HepG2 (cell line): Measurements from ENCODE around the gene SAPCD2. TPM values are rescaled to one million over a fixed set of nuclear protein-coding genes. Genes with fewer than 3 reads are reported as not detected.
A peak's percentile ranks its signal among the peaks of the same experiment; 100 is the strongest.

ENCODE experiments used
- ATAC-seq: fragments of 200-7000 bp; cut with Tn5 transposase; 3 replicates; pipeline ENCODE4 v1.9.1; 2020; ENCODE audit warnings: mild to moderate bottlenecking, moderate library complexity
- BruUV-seq: library from RNA; stranded (reverse); fragments of 400-500 nt; replicated peaks from 2 replicates; lab custom pipeline; 2021; lab: Mats Ljungman, UMichigan
- CTCF ChIA-PET: fragments of 300-600 bp; formaldehyde crosslinking; extraction: SDS; loops from one replicate; lab custom pipeline; 2021; ENCODE audit warnings: low total read pairs, inconsistent platforms, low intra/inter-chr PET ratio; lab: Yijun Ruan, JAX
- POLR2A ChIA-PET: fragments of 350-600 bp; sonication (Branson Sonifier 250); formaldehyde crosslinking; loops from one replicate; lab custom pipeline; 2020; ENCODE audit warnings: antibody characterized with exemption, inconsistent platforms; lab: Yijun Ruan, JAX
- DNase-seq: peaks from one replicate; pipeline ENCODE4 v3.0.0-alpha.2; 2015; ENCODE audit warnings: low spot score
- FAIRE-seq: peaks from 3 replicates; lab custom pipeline; 2011; peaks lifted over from hg19 to GRCh38; lab: Jason Lieb, UNC
- H2AFZ ChIP-seq: one replicate; pipeline ENCODE4 v1.6.1; 2011; ENCODE audit warnings: low read length, inconsistent platforms
- H3K27ac ChIP-seq: fragments of 300-600 bp; 3 replicates; pipeline ENCODE4 v1.8.0; 2011; ENCODE audit warnings: mixed run types, mild to moderate bottlenecking, mixed read lengths, low read length, inconsistent platforms; ENCODE audit not compliant: insufficient read depth; ENCODE audit errors: extremely low read length
- H3K27me3 ChIP-seq, 2 experiments: fragments of 200-600 bp in 1 of 2; 2 replicates in 1 of 2; 3 replicates in 1 of 2; pipeline versions ENCODE4 v1.6.0 to v1.8.0; 2011; ENCODE audit warnings: low read length in 2 of 2, mild to moderate bottlenecking in 2 of 2, moderate library complexity in 2 of 2, inconsistent platforms in 1 of 2; ENCODE audit not compliant: insufficient read depth in 2 of 2, control insufficient read depth in 1 of 2
- H3K36me3 ChIP-seq, 2 experiments: fragments of 200-600 bp in 1 of 2; replicated peaks in 1 of 2; 2 replicates in 1 of 2; 3 replicates in 1 of 2; pipeline versions ENCODE4 v1.5.1 to v1.8.0; 2011; ENCODE audit warnings: low read length in 2 of 2, inconsistent platforms in 1 of 2; ENCODE audit not compliant: insufficient read depth in 2 of 2, control insufficient read depth in 1 of 2
- H3K4me1 ChIP-seq: 2 replicates; pipeline ENCODE4 v1.5.1; 2012; ENCODE audit warnings: low read length, inconsistent platforms; ENCODE audit not compliant: insufficient read depth
- H3K4me2 ChIP-seq: 2 replicates; pipeline ENCODE4 v1.6.0; 2011; ENCODE audit warnings: low read depth, low read length, inconsistent platforms
- H3K4me3 ChIP-seq, 3 experiments: fragments of 200-600 bp in 1 of 3; sonication (generic), shearing (Covaris generic) in 1 of 3; replicated peaks in 1 of 3; 2 replicates each; pipeline ENCODE4 v1.5.1; 2011 to 2016; ENCODE audit warnings: low read length in 3 of 3, inconsistent platforms in 2 of 3, low read depth in 2 of 3, mild to moderate bottlenecking in 2 of 3, control low read depth in 1 of 3, mixed read lengths in 1 of 3; ENCODE audit not compliant: insufficient read depth in 1 of 3
- H3K79me2 ChIP-seq: one replicate; pipeline ENCODE4 v1.6.1; 2011; ENCODE audit warnings: low read length, inconsistent platforms; ENCODE audit not compliant: insufficient read depth
- H3K9ac ChIP-seq: 2 replicates; pipeline ENCODE4 v1.6.0; 2011; ENCODE audit warnings: mild to moderate bottlenecking, low read depth, low read length, inconsistent platforms; ENCODE audit not compliant: insufficient read depth
- H3K9me3 ChIP-seq: 2 replicates; pipeline ENCODE4 v1.5.1; 2012; ENCODE audit warnings: mild to moderate bottlenecking, low read length
- H4K20me1 ChIP-seq: 2 replicates; pipeline ENCODE4 v1.6.0; 2011; ENCODE audit warnings: inconsistent platforms, mild to moderate bottlenecking, low read length, moderate library complexity; ENCODE audit not compliant: insufficient read depth
- WGBS: methylation state at CpG from one replicate; pipeline ENCODE4 v1.1.6; 2017; ENCODE audit warnings: low lambda C conversion rate; 5-methylcytosine and 5-hydroxymethylcytosine counted together
- in situ Hi-C: cut with HindIII; loops from 2 replicates; pipeline ENCODE4 v1.10.0; 2017; ENCODE audit warnings: low pct_unique_long_range_greater_than_20kb; ENCODE audit not compliant: extremely low pct_ligation_motif_present
- intact Hi-C: fragments of 100-400 bp; cut with micrococcal nuclease; formaldehyde crosslinking; loops from one replicate; pipeline ENCODE4 v1.10.0; 2022; ENCODE audit not compliant: unreplicated experiment
- polyA plus RNA-seq, 8 experiments: library from polyadenylated mRNA; depleted of rRNA in 3 of 8; stranded (reverse) in 7 of 8; unstranded in 1 of 8; fragments of >200 nt; fragmentation: Illumina TruSeq in 4 of 8; extraction: Trizol in 4 of 8; gene quantifications; 2 replicates each; pipeline versions ENCODE4 v1.2.1 to v1.2.3, GENCODE V29; 2011 to 2016; ENCODE audit warnings: low read depth in 4 of 8, missing spikeins in 1 of 8, mixed read lengths in 1 of 8; ENCODE audit not compliant: insufficient read depth in 1 of 8
- total RNA-seq, 5 experiments: library from RNA; depleted of rRNA; stranded (reverse); fragments of >200 nt; fragmentation: Illumina TruSeq; extraction: Trizol; gene quantifications; 2 replicates each; pipeline ENCODE4 v1.2.3, GENCODE V29; 2016; ENCODE audit warnings: low read depth in 1 of 5
- TF ChIP-seq, protein P1 (sequence below): sonication (generic); formaldehyde crosslinking; IDR thresholded peaks from 2 replicates; pipeline ENCODE4 v1.4.0; 2020; ENCODE audit warnings: mild to moderate bottlenecking, missing genetic modification reagents
- TF ChIP-seq, protein P2 (sequence below): sonication (generic); formaldehyde crosslinking; IDR thresholded peaks from 2 replicates; pipeline ENCODE4 v1.4.0; 2020; ENCODE audit warnings: missing genetic modification reagents

Gene SAPCD2
- total and polyA plus RNA-seq, 2 of the 13 experiments (the other 11 are each of a cell fraction or from before 2014, with no cell fraction given), result 21.9 to 42.8 TPM

DNA sequence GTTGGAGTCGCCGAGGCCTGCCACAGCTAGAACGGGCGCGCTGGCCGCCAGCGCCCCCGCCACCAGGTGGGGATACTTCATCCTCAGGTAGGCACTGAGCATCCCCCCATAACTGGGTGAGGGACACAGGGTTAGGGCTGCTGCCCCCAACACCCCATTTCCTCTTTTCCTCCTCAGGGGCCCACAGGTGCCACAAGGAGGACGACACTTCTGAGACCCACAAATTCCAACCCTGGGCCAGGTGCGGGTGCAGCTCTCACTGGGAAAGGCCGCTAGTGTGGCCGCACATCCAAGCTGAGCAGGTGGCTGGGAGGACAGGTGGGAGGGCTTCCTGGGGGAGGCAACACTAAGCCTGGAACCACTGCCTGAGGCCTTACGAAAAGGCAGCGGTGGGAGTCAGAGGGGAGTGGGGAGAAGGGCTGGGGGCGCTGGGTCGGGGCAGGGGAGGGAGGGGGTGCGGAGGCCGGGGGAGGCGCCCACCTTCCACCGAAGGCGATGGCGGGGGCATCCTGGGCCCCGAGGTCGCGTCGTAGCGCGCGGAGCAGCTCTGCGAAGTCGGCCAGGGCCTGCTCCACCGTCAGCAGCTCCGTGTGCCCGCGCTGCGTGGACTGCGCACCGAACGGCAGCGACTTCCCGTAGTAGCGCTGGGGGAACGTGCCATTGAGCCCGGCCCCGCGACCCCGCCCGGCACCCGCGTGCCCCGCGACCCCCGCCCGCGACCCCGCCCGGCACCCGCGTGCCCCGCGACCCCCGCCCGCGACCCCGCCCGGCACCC is 43.2 kb upstream of the SAPCD2 start:
- no peak overlapping the region for H3K4me2 ChIP-seq
- ATAC-seq (no peak), DNase-seq (no peak), FAIRE-seq (no peak)
- ChIA-PET CTCF (no interaction called here), POLR2A (no interaction called here)
- H3K4me1 ChIP-seq, result peaks cover 64% of the 10 kb centered on the region
- in situ Hi-C loops, result loop anchor here (5.0 kb wide), 1 partner anchor 114 kb away; the partner anchor contains the start of genes CYSRT1 and RNF224
- no peaks in the 10 kb centered on the region for H4K20me1 ChIP-seq
- intact Hi-C loops, result loop anchor here (10.0 kb wide), 1 partner anchor 61 kb away; the partner anchor contains the start of genes LRRC26 and TMEM210
- no peak overlapping the region for H2AFZ ChIP-seq
- H3K9ac ChIP-seq, result no peak overlapping the region
- no TSS peak for BruUV-seq
- H3K79me2 ChIP-seq, result no peaks in the 10 kb centered on the region
- no peak overlapping the region for H3K4me3 ChIP-seq
- 0 out of 5 replicates have a peak, but pooled peaks cover 0 to 3% of the 10 kb centered on the region in 2 experiments for H3K36me3 ChIP-seq
- 96% methylated on average over 48 of the region's 66 CpGs for WGBS
- TF ChIP-seq, protein P1, sequence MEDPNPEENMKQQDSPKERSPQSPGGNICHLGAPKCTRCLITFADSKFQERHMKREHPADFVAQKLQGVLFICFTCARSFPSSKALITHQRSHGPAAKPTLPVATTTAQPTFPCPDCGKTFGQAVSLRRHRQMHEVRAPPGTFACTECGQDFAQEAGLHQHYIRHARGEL (CRISPR knock-in tag), result no peak
- TF ChIP-seq, protein P2, sequence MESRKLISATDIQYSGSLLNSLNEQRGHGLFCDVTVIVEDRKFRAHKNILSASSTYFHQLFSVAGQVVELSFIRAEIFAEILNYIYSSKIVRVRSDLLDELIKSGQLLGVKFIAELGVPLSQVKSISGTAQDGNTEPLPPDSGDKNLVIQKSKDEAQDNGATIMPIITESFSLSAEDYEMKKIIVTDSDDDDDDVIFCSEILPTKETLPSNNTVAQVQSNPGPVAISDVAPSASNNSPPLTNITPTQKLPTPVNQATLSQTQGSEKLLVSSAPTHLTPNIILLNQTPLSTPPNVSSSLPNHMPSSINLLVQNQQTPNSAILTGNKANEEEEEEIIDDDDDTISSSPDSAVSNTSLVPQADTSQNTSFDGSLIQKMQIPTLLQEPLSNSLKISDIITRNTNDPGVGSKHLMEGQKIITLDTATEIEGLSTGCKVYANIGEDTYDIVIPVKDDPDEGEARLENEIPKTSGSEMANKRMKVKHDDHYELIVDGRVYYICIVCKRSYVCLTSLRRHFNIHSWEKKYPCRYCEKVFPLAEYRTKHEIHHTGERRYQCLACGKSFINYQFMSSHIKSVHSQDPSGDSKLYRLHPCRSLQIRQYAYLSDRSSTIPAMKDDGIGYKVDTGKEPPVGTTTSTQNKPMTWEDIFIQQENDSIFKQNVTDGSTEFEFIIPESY, result peak; percentile 91
- no peaks in the 10 kb centered on the region for H3K27me3 ChIP-seq
- no peaks in the 10 kb centered on the region for H3K9me3 ChIP-seq
- H3K27ac ChIP-seq, result no peak overlapping the region
